Measurements from ENCODE around the gene RAB4A. TPM values are rescaled to one million over a fixed set of nuclear protein-coding genes. Genes with fewer than 3 reads are reported as not detected.

RAB4A gene
- total and polyA plus RNA-seq, 9 of the 15 experiments (the other 6 are each of a cell fraction or from before 2014, with no cell fraction given): 8.3 to 61.0 (median 26.7) TPM

DNA sequence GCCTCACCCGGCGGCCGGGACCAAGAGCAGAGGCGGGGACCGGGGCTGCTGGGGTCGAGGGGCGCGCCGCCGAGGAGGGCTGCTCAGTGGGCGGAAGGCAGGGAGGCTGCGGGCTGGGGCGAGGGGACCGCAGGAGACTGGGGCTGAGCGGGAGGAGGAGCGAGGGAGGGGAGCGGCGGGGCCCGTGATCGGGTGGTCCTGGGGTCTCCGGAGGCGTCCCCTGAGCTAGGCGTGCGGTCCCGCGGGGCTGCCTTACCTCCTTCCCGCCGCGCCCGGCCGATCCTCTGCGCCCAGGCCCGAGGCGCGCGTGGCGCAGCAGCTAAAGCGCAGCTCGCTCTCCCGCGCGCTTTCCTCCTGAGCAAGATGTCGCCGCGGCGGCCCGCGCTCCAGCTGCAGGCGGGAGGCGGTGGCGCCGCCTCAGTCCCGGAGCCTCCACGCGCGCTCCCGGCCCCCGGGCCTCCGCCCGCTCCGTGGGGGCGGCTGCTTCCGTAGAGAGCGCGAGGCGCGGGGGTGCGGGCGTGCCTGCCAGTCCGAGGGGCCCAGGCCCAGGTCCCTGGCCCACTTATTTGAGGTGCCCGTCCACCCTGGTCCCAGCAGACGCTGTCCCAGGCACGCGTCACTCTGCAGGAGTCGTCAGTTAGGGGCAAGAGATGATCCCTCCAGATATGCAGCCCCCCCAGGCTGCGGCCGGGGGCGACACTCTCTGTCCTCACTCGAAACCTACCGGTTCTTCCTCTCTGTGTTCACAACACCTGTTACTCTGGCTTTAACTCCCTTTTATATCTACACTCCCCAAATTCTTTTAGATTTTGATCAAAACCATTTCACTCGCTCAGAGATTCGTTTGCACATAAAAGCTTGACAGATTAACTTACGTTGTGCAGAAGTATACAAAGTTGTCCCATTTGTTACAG lies 72.0 kb downstream of the RAB4A start, which contains the start of gene CCSAP (continued):
- TF ChIP-seq, protein P1, sequence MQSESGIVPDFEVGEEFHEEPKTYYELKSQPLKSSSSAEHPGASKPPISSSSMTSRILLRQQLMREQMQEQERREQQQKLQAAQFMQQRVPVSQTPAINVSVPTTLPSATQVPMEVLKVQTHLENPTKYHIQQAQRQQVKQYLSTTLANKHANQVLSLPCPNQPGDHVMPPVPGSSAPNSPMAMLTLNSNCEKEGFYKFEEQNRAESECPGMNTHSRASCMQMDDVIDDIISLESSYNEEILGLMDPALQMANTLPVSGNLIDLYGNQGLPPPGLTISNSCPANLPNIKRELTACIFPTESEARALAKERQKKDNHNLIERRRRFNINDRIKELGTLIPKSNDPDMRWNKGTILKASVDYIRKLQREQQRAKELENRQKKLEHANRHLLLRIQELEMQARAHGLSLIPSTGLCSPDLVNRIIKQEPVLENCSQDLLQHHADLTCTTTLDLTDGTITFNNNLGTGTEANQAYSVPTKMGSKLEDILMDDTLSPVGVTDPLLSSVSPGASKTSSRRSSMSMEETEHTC (IDR thresholded peaks at IDR 0.05): no peak
- TF ChIP-seq EGR1 (conservative IDR thresholded peaks at IDR 0.05) (peak; percentile 73), NONO (IDR thresholded peaks at IDR 0.05; ENCODE audit: low read depth in 2 of 2, low read length in 1 of 2) (peak; percentile 57 to 84; a peak in 3 of 4 replicates), ZBTB17 (CRISPR knock-in tag; IDR thresholded peaks at IDR 0.05) (peak; percentile 67), ATF1 (CRISPR knock-in tag; IDR thresholded peaks at IDR 0.05) (no peak), ATF1 (tag; IDR thresholded peaks at IDR 0.05) (peak; percentile 72), NR2C1 (IDR thresholded peaks at IDR 0.05) (no peak), NR2C1 (tag; IDR thresholded peaks at IDR 0.05) (no peak), DNMT1 (IDR thresholded peaks at IDR 0.05) (no peak), CREB1 (IDR thresholded peaks at IDR 0.05) (no peak), CREB1 (CRISPR knock-in tag; IDR thresholded peaks at IDR 0.05) (0 out of 2 replicates have a peak, but pooled peaks have one; percentile 23), ZC3H11A (IDR thresholded peaks at IDR 0.05; ENCODE audit: low read depth, low read length) (no peak), PTBP1 (IDR thresholded peaks at IDR 0.05; ENCODE audit: low read depth, low read length) (no peak), ZNF589 (CRISPR knock-in tag; IDR thresholded peaks at IDR 0.05; ENCODE audit: low read depth) (peak; percentile 42; the same call in 1 of the 2 replicates), NRF1 (conservative IDR thresholded peaks at IDR 0.05 in 1 of 2, IDR thresholded peaks at IDR 0.05 in 1 of 2) (no peak; a peak in 2 of 4 replicates), RAD51 (IDR thresholded peaks at IDR 0.05; ENCODE audit: borderline replicate concordance, low read depth) (no peak), MAZ (CRISPR knock-in tag; conservative IDR thresholded peaks at IDR 0.05 in 1 of 2, IDR thresholded peaks at IDR 0.05 in 1 of 2) (peak; percentile 10 to 95), FIP1L1 (IDR thresholded peaks at IDR 0.05; ENCODE audit: low read depth, low read length, poor library complexity, severe bottlenecking) (peak; percentile 45), CBFB (CRISPR knock-in tag; IDR thresholded peaks at IDR 0.05) (no peak), MYBL2 (IDR thresholded peaks at IDR 0.05; ENCODE audit: low read depth) (no peak), MYBL2 (CRISPR knock-in tag; IDR thresholded peaks at IDR 0.05; ENCODE audit: borderline replicate concordance) (no peak)
- TF ChIP-seq, protein P2, sequence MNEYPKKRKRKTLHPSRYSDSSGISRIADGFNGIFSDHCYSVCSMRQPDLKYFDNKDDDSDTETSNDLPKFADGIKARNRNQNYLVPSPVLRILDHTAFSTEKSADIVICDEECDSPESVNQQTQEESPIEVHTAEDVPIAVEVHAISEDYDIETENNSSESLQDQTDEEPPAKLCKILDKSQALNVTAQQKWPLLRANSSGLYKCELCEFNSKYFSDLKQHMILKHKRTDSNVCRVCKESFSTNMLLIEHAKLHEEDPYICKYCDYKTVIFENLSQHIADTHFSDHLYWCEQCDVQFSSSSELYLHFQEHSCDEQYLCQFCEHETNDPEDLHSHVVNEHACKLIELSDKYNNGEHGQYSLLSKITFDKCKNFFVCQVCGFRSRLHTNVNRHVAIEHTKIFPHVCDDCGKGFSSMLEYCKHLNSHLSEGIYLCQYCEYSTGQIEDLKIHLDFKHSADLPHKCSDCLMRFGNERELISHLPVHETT (CRISPR knock-in tag; conservative IDR thresholded peaks at IDR 0.05 in 1 of 2, IDR thresholded peaks at IDR 0.05 in 1 of 2): peak in 1 of 2 experiments; percentile 12; a peak in 1 of 4 replicates
- TF ChIP-seq, protein P3, sequence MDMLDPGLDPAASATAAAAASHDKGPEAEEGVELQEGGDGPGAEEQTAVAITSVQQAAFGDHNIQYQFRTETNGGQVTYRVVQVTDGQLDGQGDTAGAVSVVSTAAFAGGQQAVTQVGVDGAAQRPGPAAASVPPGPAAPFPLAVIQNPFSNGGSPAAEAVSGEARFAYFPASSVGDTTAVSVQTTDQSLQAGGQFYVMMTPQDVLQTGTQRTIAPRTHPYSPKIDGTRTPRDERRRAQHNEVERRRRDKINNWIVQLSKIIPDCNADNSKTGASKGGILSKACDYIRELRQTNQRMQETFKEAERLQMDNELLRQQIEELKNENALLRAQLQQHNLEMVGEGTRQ (CRISPR knock-in tag; IDR thresholded peaks at IDR 0.05): no peak
- TF ChIP-seq, protein P4, sequence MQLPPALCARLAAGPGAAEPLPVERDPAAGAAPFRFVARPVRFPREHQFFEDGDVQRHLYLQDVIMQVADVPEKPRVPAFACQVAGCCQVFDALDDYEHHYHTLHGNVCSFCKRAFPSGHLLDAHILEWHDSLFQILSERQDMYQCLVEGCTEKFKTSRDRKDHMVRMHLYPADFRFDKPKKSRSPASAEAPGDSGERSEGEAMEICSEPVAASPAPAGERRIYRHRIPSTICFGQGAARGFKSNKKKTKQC (CRISPR knock-in tag; IDR thresholded peaks at IDR 0.05): 0 out of 2 replicates have a peak, but pooled peaks have one; percentile 75
